ENCODE data around the gene MICOS13. TPM values are rescaled to one million over a fixed set of nuclear protein-coding genes. Genes with fewer than 3 reads are reported as not detected.

MICOS13 gene
- total RNA-seq, 1 experiment from 2014 or later = 47.0 TPM

DNA sequence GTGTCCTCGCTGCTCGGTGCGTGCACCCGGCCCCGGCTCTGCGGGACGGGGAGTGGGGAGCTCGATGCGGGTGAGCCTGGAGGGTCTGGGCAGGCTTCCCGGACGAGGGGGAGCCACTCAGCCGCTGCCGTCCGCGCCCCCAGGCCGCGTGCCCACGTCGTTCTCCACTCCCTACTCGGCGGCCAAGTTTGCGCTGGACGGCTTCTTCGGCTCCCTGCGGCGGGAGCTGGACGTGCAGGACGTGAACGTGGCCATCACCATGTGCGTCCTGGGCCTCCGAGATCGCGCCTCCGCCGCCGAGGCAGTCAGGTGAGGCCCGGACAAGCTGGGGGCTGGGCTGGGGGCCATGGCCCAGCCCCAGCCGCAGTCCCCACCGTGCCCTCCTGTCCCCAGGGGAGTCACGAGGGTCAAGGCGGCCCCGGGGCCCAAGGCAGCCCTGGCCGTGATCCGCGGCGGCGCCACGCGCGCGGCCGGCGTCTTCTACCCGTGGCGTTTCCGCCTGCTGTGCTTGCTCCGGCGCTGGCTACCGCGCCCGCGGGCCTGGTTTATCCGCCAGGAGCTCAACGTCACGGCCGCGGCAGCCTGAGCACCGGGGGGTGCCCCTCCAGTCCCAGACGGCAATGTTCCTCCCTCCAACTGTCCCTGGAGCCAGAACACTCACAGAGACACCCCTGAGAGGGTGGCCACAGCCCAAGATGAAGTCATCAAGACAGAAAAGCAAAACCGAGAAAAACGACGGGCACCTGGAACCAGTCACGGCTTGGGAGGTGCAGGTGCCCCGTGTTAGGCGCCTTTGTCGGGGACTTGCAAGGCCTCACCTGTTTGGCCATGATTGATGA lies 7.3 kb upstream of the MICOS13 start:
- DNase-seq (ENCODE audit: low read depth) = no peak

DNA sequence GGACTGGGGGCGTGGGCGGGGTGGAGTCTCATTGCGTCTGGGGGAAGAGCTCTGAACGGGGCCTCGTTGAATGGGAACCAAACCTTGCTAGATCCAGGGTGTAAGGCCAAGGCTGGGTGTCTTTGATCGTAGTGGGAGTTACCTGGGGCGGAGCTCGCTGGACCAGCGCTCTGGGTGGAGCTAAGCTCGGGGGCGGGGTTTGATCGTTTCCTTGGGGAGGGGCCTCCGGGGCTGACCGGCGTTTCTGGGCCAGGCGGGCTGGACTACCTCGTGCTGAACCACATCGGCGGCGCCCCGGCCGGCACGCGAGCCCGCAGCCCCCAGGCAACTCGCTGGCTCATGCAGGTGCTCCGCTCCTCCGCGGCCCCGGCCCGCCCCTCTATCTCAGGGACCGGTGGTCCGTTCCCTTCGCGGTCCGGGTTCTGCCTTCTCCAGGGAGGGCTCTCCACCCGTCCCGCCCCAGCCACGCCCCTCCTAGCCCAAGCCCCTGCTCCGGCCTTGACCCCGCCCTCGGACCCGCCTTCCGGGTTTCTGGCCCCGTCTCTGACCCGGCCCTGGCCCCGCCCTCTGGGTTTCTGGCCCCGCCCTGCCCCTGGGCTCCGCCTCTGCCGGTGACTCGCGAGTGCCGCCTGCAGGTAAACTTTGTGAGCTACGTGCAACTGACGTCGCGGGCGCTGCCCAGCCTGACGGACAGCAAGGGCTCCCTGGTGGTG lies 6.5 kb upstream of the MICOS13 start:
- no peak for DNase-seq (ENCODE audit: low read depth)

GRCh38 chr19:5686326-5686646 lies 6.0 kb upstream of the MICOS13 start:
- DNase-seq (ENCODE audit: low read depth) = no peak

DNA sequence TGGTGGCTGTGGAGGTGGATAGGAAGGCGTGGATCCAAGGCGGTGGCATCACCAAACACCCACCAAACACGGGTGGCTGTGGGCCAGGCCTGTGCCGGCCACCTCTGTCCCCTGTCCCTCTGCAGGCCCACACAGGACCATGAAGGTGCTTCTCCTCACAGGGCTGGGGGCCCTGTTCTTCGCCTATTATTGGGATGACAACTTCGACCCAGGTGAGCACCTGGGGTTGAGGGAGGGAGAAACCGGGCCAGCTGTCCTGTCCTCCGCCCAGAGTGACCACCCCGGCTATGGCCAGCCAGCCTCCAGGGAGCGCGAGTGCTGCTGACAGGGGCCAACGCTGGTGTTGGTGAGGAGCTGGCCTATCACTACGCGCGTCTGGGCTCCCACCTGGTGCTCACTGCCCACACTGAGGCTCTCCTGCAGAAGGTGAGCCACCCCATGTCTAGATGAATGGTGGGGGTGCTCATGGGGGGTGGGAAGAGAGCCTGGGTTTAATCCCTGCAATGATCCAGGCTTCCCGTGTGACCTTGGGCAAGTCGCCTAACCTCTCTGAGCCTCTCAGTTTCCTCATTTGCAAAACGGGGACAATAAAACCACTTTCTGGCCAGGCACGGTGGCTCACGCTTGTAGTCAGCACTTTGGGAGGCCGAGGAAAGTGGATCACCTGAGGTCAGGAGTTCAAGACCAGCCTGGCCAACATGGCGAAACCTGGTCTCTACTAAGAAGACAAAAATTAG lies 4.5 kb upstream of the MICOS13 start:
- no peak for DNase-seq (ENCODE audit: low read depth)

- no peak for DNase-seq (ENCODE audit: low read depth)
These were observed 3.0 kb upstream of the MICOS13 start for GRCh38 chr19:5683177-5683886.

DNA sequence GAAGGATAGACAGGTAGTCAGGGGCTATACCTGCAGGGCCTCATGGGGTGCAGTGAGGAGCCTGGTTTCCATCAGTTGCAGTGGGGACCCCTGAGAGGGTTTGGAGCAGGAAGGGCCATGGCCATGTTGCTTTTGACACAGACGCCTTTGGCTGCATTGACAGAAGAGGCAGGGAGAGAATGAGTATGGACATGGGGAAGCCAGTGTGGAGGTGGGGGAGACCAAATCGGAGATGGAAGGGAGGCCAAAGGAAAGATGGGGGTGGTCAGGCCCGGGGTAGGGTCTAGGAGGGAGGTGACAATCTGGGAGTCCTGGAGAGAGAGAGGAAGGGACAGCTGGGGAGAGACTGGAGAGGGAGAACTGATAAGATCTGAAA lies 1.8 kb upstream of the MICOS13 start:
- DNase-seq (ENCODE audit: low read depth) = no peak

GRCh38 chr19:5681391-5682106 lies 1.2 kb upstream of the MICOS13 start:
- no peak for DNase-seq (ENCODE audit: low read depth)

DNA sequence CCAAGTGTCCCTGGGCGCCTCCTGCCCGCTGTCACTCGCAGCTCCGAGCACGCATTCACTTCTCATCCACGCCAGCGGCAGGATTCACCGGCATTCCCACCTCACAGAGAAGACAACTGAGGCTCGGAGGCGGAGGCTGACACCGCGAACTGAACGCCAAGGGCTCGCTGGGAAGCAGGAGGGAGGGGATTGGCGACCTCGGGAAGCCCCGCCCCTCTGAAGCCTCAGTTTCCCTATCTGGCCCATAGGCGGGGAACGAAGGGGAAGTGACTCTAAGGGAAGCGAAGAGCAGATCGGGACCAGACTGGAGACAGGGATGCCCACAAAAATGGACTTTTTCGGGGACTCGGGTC lies 256 bp downstream of the MICOS13 start:
- no peak for DNase-seq (ENCODE audit: low read depth)

GRCh38 chr19:5679289-5680083 lies 830 bp downstream of the MICOS13 start:
- no peak for DNase-seq (ENCODE audit: low read depth)

DNA sequence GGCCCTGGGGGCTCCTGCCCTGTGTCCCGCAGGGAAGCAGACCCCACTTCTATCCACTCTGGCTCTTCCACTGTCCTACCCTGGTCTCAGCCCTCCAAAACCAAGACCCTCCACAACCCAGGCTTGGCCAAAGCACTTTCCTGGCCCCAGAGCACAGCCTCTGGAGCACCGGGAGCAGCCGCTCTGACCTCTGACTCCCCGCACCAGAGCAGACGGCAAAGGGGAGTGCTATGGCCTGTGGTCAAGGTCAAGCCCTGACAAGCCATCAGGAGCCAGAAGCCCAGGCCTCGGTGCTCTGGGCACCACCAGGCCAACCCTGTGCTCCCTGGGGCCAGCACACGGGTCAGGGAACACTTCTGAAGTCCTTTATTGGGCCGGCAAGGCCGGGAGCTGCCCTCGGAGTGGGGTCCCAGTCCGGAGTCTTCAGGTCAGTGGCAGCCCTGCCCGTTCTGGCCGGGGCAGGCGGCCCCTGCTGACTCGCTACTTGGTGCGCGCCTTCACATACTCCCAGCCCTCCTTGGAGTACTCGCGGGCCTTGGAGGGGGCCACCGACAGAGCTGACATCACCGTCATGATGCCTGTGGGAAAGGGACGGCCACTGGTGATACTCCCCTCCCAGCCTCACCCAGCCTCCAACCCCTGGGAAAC lies 2.1 kb downstream of the MICOS13 start:
- no peak for DNase-seq (ENCODE audit: low read depth)

GRCh38 chr19:5677580-5677979 lies 2.7 kb downstream of the MICOS13 start:
- DNase-seq (ENCODE audit: low read depth) = no peak

- DNase-seq (ENCODE audit: low read depth) = no peak
These were observed 3.2 kb downstream of the MICOS13 start for GRCh38 chr19:5677136-5677535.

GRCh38 chr19:5676772-5677105 lies 3.6 kb downstream of the MICOS13 start:
- DNase-seq (ENCODE audit: low read depth) = no peak

DNA sequence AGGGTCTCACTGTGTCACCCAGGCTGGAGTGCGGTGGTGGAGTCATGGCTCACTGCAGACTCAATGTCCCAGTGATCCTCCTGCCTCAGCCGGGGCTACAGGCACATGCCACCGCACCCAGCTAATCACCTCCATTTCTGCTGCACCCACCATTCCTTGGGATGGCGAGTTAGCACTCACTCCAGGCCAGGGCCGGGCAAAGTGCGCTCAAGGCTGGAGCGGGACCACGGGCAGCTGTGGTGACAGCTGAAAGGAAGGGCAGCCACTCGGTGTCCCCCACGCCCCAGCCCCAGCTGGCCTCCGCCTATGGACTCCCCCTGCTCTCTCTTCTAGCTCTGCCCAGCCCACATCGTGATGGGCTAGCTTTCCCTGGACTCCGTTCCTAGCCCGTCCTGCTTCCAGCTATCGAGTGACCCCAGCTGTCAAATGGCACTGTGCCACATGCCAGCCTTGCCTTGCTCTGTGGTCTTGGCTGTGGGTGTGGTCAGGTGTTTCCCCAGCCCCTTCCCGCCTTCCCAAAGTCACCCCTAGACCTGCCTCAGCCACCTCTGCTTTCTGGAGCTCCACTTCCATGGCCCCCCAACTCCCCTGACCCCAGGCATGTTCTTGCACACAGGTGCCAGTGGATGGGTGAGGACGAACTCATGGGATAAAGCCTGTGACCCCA lies 4.1 kb downstream of the MICOS13 start:
- no peak for DNase-seq (ENCODE audit: low read depth)

DNA sequence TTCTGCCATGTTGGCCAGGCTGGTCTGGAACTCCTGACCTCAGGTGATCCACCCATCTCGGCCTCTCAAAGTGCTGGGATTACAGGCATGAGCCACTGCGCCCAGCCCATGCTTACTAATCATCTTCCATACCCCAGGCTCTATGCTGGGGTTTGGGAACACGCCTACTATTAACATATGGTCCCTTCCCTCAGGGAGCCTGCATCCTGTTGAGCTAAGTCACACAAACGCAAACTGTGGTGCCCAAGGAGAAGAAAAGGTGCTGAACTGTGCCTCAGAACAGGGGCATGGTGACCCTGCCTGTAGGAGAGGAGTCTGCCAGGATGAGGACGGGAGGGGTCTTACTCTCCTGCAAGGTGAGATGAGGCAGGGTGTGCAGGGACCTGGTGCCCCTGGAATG lies 5.6 kb downstream of the MICOS13 start:
- no peak for DNase-seq (ENCODE audit: low read depth)

GRCh38 chr19:5673752-5674151 lies 6.6 kb downstream of the MICOS13 start:
- DNase-seq (ENCODE audit: low read depth) = no peak

- no peak for DNase-seq (ENCODE audit: low read depth)
These were observed 7.4 kb downstream of the MICOS13 start for GRCh38 chr19:5672708-5673459.

GRCh38 chr19:5671600-5671999 lies 8.7 kb downstream of the MICOS13 start:
- no peak for DNase-seq (ENCODE audit: low read depth)

DNA sequence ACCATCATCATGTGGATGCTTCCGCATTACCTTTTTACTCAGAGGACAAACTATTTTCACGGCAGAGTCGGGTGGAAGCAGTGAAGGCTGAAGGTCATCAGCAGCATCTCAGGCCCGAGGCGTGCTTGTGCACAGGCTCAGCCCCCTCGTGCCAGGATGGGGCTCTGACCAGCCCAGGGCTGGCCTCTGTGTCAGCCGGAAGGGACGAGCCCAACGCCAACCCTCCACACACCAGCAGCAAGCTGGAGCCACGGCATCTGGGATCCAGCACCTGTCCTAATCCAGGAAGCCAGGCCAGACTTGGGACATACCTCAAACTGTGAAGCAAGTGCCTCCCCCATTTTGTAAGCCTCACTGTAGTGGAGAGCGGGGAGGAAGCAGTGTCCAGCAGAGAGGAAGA lies 11.1 kb downstream of the MICOS13 start:
- DNase-seq (ENCODE audit: low read depth) = no peak

Measured in M059J (cell line).